ENCODE data around the gene SUN2. TPM values are rescaled to one million over a fixed set of nuclear protein-coding genes. Genes with fewer than 3 reads are reported as not detected.

SUN2 gene
- total and polyA plus RNA-seq, 2 of the 13 experiments (the other 11 are each of a cell fraction or from before 2014, with no cell fraction given), result 45.6 to 56.6 TPM

Small RNA genes lying within 50 kb of the gene (small RNA-seq; reads per million reads assigned to genes)
- 0 reads per million in 3 experiments for gene AL021707.8 (ENCODE audit: insufficient read depth in 2 of 3, insufficient read length in 3 of 3, low read depth in 2 of 3, low replicate concordance in 1 of 3)

Other genes with a start within 250 kb of the SUN2 start
- 238 and 251 TPM in 2 replicates for gene DDX17, start 249.7 kb downstream of the SUN2 start, total RNA-seq (2016; rRNA removed; fragmentation: Illumina TruSeq; extraction: Trizol)
- 344 and 362 TPM in 2 replicates for gene DDX17, start 249.7 kb downstream of the SUN2 start, polyA plus RNA-seq (2011; rRNA removed)
- 0.28 and 0.82 TPM in 2 replicates for gene DMC1, start 185.8 kb downstream of the SUN2 start, total RNA-seq (2016; rRNA removed; fragmentation: Illumina TruSeq; extraction: Trizol)
- gene DMC1, start 185.8 kb downstream of the SUN2 start, polyA plus RNA-seq (2011; rRNA removed), result not detected in 2 replicates
- 0.53 and 1.5 TPM in 2 replicates for gene FAM227A, start 99.6 kb downstream of the SUN2 start, total RNA-seq (2016; rRNA removed; fragmentation: Illumina TruSeq; extraction: Trizol)
- 0.89 and 1.0 TPM in 2 replicates for gene FAM227A, start 99.6 kb downstream of the SUN2 start, polyA plus RNA-seq (2011; rRNA removed)
- gene CBY1, start 99.4 kb downstream of the SUN2 start, total RNA-seq (2016; rRNA removed; fragmentation: Illumina TruSeq; extraction: Trizol), result 19.7 and 28.8 TPM in 2 replicates
- 18.1 and 20.3 TPM in 2 replicates for gene CBY1, start 99.4 kb downstream of the SUN2 start, polyA plus RNA-seq (2011; rRNA removed)
- gene TOMM22, start 74.0 kb downstream of the SUN2 start, total RNA-seq (2016; rRNA removed; fragmentation: Illumina TruSeq; extraction: Trizol), result 118 and 143 TPM in 2 replicates
- gene TOMM22, start 74.0 kb downstream of the SUN2 start, polyA plus RNA-seq (2011; rRNA removed), result 37.3 and 46.9 TPM in 2 replicates
- 30.6 and 31.7 TPM in 2 replicates for gene JOSD1, start 55.1 kb downstream of the SUN2 start, total RNA-seq (2016; rRNA removed; fragmentation: Illumina TruSeq; extraction: Trizol)
- 38.4 and 44.5 TPM in 2 replicates for gene JOSD1, start 55.1 kb downstream of the SUN2 start, polyA plus RNA-seq (2011; rRNA removed)
- 22.3 and 24.6 TPM in 2 replicates for gene GTPBP1, start 50.1 kb downstream of the SUN2 start, total RNA-seq (2016; rRNA removed; fragmentation: Illumina TruSeq; extraction: Trizol)
- 27.0 and 34.6 TPM in 2 replicates for gene GTPBP1, start 50.1 kb downstream of the SUN2 start, polyA plus RNA-seq (2011; rRNA removed)
- gene DNAL4, start 38.1 kb upstream of the SUN2 start, total RNA-seq (2016; rRNA removed; fragmentation: Illumina TruSeq; extraction: Trizol), result 8.0 and 8.8 TPM in 2 replicates
- 9.0 and 10.7 TPM in 2 replicates for gene DNAL4, start 38.1 kb upstream of the SUN2 start, polyA plus RNA-seq (2011; rRNA removed)
- gene NPTXR, start 88.0 kb upstream of the SUN2 start, total RNA-seq (2016; rRNA removed; fragmentation: Illumina TruSeq; extraction: Trizol), result 2.5 and 2.6 TPM in 2 replicates
- gene NPTXR, start 88.0 kb upstream of the SUN2 start, polyA plus RNA-seq (2011; rRNA removed), result 4.8 and 6.7 TPM in 2 replicates
- gene CBX6, start 116.2 kb upstream of the SUN2 start, total RNA-seq (2016; rRNA removed; fragmentation: Illumina TruSeq; extraction: Trizol), result 4.7 and 6.5 TPM in 2 replicates
- 1.7 and 2.6 TPM in 2 replicates for gene CBX6, start 116.2 kb upstream of the SUN2 start, polyA plus RNA-seq (2011; rRNA removed)
- gene APOBEC3A, start 201.6 kb upstream of the SUN2 start, total RNA-seq (2016; rRNA removed; fragmentation: Illumina TruSeq; extraction: Trizol), result not detected in 2 replicates
- not detected in 2 replicates for gene APOBEC3A, start 201.6 kb upstream of the SUN2 start, polyA plus RNA-seq (2011; rRNA removed)
- gene APOBEC3B, start 226.3 kb upstream of the SUN2 start, total RNA-seq (2016; rRNA removed; fragmentation: Illumina TruSeq; extraction: Trizol), result 8.8 and 13.9 TPM in 2 replicates
- gene APOBEC3B, start 226.3 kb upstream of the SUN2 start, polyA plus RNA-seq (2011; rRNA removed), result 4.3 and 6.7 TPM in 2 replicates

Data from HepG2 (cell line).